GM18868 (cell line): ENCODE data around the gene KRT85.
"Not testable (repeated sequence)": the region's sequence is repeated elsewhere in the genome, so short reads cannot be mapped to it uniquely, and the experiment has no call there.

Source experiments
- ATAC-seq: cut with Tn5 transposase; IDR thresholded peaks from one replicate; pipeline ENCODE4 v1.9.1; 2021; ENCODE audit warnings: mild to moderate bottlenecking, moderate library complexity; ENCODE audit not compliant: unreplicated experiment

KRT85 gene

GRCh38 chr12:52350786-52351185, 16.5 kb downstream of the KRT85 start:
- ATAC-seq, result no peak

GRCh38 chr12:52350021-52350620, 17.2 kb downstream of the KRT85 start:
- ATAC-seq, result no peak

DNA sequence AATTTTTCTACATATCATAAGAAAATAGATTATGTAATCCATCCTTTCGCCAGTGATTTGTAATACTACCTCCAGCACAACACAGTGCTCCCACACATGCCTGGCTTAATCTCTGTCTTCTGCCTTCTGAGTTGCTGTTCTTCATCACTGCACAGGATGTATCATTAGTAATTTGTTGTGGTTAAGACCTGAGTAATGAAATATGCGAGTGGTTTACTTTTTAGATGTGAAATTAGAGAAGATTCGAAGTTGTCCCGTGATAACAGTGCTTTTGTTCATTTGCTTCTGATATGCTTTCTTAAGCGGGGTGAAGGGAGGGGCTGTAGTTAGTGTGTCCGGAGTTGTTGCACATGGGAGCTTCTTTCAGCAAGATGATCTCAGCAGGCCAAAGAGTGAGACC, 18.1 kb downstream of the KRT85 start:
- no peak for ATAC-seq

DNA sequence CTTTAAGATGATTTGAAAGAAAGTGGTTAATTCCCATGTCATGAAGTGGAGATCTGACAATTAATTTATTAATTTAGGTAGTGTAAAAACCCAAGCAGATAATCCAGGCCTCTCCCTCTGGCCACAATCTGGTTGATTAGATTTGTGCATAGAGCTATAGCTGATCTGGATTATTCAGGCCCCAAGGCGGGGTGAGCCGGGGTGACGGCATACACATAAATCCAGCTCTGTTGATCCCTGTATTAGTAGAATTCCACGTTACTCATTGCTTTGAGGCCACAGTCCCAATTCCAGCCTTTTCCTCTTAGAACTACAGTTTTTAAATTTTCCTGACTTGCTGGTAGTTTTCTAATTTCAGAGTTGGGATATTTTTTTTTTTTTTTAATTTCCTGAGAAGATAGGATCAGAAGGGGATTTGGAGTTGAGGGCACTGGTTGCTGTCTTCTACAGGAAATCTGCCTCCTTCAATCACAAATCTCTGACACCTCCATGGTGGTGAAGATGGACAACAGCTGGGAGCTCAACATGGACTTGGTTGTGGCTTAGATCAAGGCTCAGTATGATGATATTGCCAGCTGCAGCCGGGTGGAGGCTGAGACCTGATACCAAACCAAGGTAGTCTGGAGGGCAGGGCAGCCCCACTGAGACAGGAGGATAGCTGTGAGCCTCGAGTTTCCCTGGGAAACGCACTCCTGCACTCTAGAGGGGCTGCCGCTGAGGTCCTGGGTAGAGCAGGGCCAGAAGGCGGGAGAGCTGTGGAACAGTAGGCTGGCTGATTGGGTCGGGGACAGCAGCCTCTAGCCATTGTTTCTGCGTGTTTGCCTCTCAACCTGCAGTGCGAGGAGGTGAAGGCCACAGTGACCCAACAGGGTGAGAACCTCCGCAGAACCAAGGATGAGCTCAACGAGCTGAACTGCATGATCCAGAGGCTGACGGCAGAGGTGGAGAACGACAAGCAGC, 19.4 kb downstream of the KRT85 start:
- ATAC-seq, result no peak

GRCh38 chr12:52347016-52347415, 20.3 kb downstream of the KRT85 start:
- no peak for ATAC-seq

DNA sequence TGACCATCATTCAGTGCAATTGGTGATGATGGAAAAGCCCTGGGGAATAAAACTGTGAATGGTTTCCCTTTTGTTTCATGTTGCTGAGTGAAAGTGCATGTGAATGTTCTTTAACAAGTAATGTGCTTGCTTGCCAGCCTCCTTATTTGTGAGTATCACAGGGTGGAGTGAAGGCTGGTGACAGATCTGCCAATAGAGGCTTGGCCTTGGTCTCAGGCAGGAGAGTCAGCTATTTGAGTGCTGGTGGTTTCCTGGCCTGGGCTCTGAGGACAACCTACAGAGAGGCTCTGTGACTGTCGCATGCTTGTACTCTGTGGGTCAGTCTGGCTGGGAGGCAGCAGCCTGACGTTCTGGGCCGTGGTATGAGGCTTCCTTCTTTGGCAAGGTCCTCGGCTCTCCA, 20.7 kb downstream of the KRT85 start:
- ATAC-seq, result no peak

DNA sequence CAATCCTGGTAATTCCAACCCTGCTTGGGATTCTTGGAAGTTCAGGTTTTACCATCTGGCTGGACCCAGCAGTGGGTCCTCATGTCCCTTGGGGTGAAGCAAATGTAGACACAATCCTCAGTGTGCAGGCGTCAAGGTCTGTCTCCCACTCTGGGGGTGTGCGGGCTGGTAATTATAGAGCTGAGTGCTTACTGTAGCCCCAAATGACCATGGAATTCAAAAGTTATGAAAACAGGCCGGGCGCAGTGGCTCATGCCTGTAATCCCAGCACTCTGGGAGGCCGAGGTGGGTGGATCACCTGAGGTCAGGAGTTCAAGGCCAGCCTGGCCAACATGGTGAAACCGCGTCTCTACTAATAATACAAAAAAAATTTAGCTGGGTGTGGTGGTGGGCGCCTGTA, 22.2 kb downstream of the KRT85 start:
- ATAC-seq, result not testable (repeated sequence)

GRCh38 chr12:52344111-52344510, 23.2 kb downstream of the KRT85 start:
- no peak for ATAC-seq

- ATAC-seq, result no peak
Observed at GRCh38 chr12:52343550-52343949, 23.7 kb downstream of the KRT85 start.

DNA sequence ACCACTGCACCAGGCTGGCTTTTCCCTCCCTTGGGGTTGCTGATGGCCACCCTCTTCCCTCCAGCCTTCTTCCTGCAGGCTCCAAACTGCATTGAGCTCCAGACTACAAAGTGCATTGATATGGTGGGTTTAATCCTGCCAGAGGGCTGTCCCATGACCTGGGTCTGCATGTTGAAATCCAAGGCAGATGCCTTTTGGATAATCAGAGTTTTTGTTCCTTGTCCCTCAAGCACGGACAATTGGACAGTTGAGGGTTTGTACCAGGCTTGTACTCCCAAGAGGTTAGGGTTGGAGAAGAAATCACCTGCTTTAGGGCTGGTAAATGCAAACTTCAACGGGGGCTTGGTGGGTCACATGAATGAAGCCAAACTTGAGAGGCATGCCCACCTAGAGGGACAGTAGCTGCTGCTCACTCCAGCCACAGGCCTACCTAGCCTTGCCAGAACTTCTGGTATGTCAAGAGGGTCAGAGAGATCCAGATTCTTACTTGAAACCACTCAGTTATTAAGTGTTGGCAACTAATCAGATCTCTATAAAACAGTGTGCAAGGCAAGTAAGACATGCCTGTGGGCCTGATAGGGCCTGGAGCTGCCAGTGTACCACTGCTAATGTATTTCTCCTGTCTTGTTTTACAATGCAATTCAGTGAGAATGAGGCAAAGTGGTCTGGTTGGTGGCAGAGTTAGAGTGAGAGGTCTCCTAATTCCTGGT, 24.3 kb downstream of the KRT85 start:
- no peak for ATAC-seq

DNA sequence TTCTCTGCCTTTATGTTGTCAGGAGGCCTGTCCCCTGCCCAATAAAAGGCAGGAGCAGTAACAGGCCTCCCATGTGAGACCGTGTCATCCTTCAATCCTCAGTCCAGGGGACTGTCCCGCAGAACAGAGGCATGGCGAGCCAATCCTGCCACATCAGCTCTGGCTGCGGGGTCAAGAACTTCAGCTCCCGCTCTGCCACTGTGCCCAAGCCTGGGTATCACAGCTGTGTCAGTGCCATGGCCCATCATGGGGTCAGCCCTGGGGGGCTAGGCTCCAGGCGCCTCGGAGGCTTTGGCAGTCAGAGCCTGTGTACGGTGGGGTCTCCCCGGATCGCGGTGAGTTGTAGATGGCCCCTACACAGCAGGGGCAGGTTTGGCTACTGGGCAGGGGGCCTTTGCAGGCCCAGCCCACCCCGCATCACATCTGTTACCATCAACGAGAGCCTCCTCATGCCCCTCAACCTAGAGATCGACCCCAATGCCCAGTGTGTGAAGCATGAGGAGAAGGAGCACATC, 26.2 kb downstream of the KRT85 start:
- ATAC-seq, result no peak

GRCh38 chr12:52338241-52338960, 28.9 kb downstream of the KRT85 start:
- no peak for ATAC-seq

- ATAC-seq, result no peak
Observed at GRCh38 chr12:52337054-52337453, 30.2 kb downstream of the KRT85 start.

- no peak for ATAC-seq
Observed at GRCh38 chr12:52336641-52337040, 30.6 kb downstream of the KRT85 start.

GRCh38 chr12:52335598-52336262, 31.6 kb downstream of the KRT85 start:
- no peak for ATAC-seq

DNA sequence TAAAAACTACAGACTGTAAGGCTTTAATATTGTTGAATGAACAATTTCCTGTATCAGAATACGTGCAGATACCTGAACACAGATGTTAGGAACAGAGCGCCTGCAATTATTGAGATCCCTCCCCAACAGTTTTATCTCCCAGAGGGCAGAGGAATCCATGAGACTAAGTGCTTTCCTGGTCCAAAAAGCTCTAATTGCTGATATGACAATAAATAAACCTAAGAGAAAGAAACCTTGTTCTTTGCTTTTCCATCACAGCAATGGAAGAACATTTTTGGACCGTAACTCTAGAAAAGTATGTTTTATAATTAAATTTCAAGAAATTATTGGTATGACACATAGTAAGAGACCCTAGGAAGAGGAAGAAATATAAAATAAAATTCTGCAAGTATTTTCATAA, 33.1 kb downstream of the KRT85 start:
- ATAC-seq, result no peak

DNA sequence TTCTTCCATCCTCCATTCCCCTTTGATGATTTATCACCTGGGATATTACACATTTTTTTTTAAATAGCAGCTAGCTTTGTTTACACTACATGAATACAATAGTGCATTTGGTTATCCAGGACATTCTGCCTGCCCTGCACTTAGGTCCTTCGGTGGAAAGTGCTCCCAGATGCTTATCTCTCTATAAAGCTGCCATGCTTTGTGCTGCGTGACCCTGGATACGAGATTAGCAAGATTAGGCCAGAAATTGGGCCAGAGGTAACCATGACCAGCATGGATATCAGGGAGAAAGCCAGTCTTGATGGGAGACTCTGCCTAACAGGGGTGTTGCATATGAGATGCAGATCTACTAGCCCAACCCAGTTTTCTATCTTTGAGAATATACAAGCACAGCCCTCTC, 34.0 kb downstream of the KRT85 start:
- no peak for ATAC-seq

DNA sequence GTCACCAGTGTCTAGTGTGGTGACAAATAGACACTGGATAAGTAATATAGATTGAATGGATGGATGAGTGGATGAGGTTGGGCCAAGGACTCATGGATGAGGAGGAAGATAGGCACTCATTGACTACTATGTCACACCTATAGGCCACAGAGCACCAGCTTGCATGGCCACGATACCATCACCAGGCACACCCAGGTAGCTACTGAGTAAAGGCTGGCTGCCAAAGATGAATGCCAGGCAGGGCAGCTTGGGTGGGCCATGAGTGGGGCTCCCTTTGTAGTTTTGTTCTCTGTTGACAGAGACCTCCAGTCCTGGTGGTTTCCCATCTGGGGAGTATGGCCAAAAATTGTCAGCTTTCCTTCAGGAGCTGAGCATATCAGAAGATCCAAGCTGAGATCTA, 34.9 kb downstream of the KRT85 start:
- no peak for ATAC-seq

- ATAC-seq, result no peak
Observed at GRCh38 chr12:52331833-52332232, 35.4 kb downstream of the KRT85 start.

- no peak for ATAC-seq
Observed at GRCh38 chr12:52331039-52331438, 36.2 kb downstream of the KRT85 start.
